SKM-1 treated with dmso at 0.1 percent for 144 hours (cell line): ENCODE data around the gene TWF2.
"Not testable (repeated sequence)": the region's sequence is repeated elsewhere in the genome, so short reads cannot be mapped to it uniquely, and the experiment has no call there.

ENCODE experiments used
- DNase-seq: peaks from one replicate; lab custom pipeline; 2025; ENCODE audit not compliant: unreplicated experiment; lab: John Stamatoyannopoulos, UW

TWF2 gene

GRCh38 chr3:52238761-52239701 lies at the start of gene TWF2:
Gene TWF2 (minus strand): TSS chr3:52239158. CDS start chr3:52239016, 142 bp downstream.
- peak; percentile 63 for DNase-seq

GRCh38 chr3:52288674-52289073 lies 49.7 kb upstream of the TWF2 start:
- no peak for DNase-seq

GRCh38 chr3:52286777-52287110 lies 47.8 kb upstream of the TWF2 start:
- no peak for DNase-seq

- not testable (repeated sequence) for DNase-seq
Measured at GRCh38 chr3:52284051-52284450, 45.1 kb upstream of the TWF2 start.

GRCh38 chr3:52283306-52283705 lies 44.3 kb upstream of the TWF2 start:
- no peak for DNase-seq

- DNase-seq, result no peak
Measured at GRCh38 chr3:52281981-52282801, 43.2 kb upstream of the TWF2 start.

- DNase-seq, result no peak
Measured at GRCh38 chr3:52280050-52280461, 41.1 kb upstream of the TWF2 start.

GRCh38 chr3:52279596-52279995 lies 40.6 kb upstream of the TWF2 start:
- no peak for DNase-seq

GRCh38 chr3:52278510-52279069 lies 39.6 kb upstream of the TWF2 start, which contains the start of gene WDR82:
Gene WDR82 (minus strand): TSS chr3:52278649. CDS start chr3:52278361, 288 bp downstream.
- DNase-seq, result peak; percentile 97

GRCh38 chr3:52277972-52278509 lies 39.1 kb upstream of the TWF2 start:
- peak; percentile 50 for DNase-seq

- DNase-seq, result peak; percentile 47
Measured at GRCh38 chr3:52277071-52277964, 38.4 kb upstream of the TWF2 start.

- DNase-seq, result not testable (repeated sequence)
Measured at GRCh38 chr3:52274781-52275180, 35.8 kb upstream of the TWF2 start.

GRCh38 chr3:52272831-52273230 lies 33.9 kb upstream of the TWF2 start:
- no peak for DNase-seq

- DNase-seq, result not testable (repeated sequence)
Measured at GRCh38 chr3:52272172-52272571, 33.2 kb upstream of the TWF2 start.

GRCh38 chr3:52270252-52270754 lies 31.3 kb upstream of the TWF2 start:
- no peak for DNase-seq

GRCh38 chr3:52269776-52270175 lies 30.8 kb upstream of the TWF2 start:
- DNase-seq, result no peak

- no peak for DNase-seq
Measured at GRCh38 chr3:52268036-52268435, 29.1 kb upstream of the TWF2 start.

GRCh38 chr3:52265387-52265786 lies 26.4 kb upstream of the TWF2 start:
- DNase-seq, result no peak

GRCh38 chr3:52262447-52262846 lies 23.5 kb upstream of the TWF2 start:
- no peak for DNase-seq

GRCh38 chr3:52259448-52259847 lies 20.5 kb upstream of the TWF2 start:
- no peak for DNase-seq
